GM18526 (cell line): ENCODE measurements around the gene GDF15.

Experiments used
- POLR2A ChIP-seq: IDR thresholded peaks from 3 replicates; pipeline ENCODE4 v1.6.1; 2011; ENCODE audit not compliant: insufficient read length; ENCODE audit errors: extremely low read depth

The GDF15 gene, protein sequence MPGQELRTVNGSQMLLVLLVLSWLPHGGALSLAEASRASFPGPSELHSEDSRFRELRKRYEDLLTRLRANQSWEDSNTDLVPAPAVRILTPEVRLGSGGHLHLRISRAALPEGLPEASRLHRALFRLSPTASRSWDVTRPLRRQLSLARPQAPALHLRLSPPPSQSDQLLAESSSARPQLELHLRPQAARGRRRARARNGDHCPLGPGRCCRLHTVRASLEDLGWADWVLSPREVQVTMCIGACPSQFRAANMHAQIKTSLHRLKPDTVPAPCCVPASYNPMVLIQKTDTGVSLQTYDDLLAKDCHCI

DNA sequence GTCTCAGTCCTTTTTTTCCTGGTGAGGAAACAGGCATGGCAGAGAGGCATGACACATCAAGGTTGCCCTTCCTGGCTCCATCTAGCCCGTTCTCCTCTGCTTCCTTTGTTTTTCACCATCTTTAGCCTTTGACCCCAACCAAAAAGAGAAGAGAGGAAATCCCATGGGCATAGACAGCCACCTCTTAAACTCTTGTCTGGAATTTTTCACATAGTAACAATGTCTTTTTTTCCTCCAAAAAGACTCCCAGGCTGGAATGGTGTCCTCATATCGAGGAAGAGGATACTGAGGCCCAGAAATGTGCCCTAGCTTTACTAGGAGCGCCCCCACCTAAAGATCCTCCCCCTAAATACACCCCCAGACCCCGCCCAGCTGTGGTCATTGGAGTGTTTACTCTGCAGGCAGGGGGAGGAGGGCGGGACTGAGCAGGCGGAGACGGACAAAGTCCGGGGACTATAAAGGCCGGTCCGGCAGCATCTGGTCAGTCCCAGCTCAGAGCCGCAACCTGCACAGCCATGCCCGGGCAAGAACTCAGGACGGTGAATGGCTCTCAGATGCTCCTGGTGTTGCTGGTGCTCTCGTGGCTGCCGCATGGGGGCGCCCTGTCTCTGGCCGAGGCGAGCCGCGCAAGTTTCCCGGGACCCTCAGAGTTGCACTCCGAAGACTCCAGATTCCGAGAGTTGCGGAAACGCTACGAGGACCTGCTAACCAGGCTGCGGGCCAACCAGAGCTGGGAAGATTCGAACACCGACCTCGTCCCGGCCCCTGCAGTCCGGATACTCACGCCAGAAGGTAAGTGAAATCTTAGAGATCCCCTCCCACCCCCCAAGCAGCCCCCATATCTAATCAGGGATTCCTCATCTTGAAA is at the start of gene GDF15:
GDF15 (plus strand) TSS at position 484 of the 868 bp plus-strand sequence; CDS start at position 516, 32 bp downstream.
- peak; percentile 59 for TF ChIP-seq POLR2A

DNA sequence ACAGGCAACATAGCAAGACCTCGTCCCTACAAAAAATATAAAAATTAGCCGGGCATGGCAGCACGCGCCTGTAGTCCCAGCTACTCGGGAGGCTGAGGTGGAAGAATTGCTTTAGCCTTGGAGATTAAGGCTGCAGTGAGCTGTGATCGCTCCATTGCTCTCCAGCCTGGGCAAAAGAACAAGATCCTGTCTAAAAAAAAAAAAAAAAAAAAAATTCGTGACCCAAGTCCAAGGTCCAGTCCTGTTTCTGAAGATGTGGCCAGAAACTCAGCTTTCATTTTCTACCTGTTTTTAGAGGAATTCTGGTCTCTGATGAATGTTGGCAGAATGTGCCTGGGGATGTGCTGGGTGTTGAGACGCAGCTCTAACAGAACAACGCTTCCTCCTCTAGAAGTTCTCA is 47.4 kb upstream of the GDF15 start:
- no peak for TF ChIP-seq POLR2A

DNA sequence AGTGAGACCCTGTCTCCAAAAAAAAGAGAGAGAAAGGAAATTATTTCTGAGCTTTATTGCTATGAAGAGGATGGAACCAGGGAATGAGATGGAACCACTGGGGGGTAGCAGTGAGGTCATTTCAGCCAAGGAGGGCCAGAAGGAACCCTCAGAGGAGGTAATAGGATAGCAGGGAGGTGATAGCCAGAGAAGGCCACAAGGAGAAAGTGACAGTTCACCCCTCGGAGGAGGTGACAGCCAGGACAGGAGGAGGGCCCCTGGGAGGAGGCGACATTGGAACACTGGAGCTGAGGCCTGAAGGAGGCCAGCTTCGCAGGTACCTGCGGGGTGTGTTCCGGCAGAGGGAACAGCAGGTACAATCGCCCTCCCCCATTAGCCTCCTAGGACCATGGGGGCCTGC is 46.2 kb upstream of the GDF15 start:
- no peak for TF ChIP-seq POLR2A

DNA sequence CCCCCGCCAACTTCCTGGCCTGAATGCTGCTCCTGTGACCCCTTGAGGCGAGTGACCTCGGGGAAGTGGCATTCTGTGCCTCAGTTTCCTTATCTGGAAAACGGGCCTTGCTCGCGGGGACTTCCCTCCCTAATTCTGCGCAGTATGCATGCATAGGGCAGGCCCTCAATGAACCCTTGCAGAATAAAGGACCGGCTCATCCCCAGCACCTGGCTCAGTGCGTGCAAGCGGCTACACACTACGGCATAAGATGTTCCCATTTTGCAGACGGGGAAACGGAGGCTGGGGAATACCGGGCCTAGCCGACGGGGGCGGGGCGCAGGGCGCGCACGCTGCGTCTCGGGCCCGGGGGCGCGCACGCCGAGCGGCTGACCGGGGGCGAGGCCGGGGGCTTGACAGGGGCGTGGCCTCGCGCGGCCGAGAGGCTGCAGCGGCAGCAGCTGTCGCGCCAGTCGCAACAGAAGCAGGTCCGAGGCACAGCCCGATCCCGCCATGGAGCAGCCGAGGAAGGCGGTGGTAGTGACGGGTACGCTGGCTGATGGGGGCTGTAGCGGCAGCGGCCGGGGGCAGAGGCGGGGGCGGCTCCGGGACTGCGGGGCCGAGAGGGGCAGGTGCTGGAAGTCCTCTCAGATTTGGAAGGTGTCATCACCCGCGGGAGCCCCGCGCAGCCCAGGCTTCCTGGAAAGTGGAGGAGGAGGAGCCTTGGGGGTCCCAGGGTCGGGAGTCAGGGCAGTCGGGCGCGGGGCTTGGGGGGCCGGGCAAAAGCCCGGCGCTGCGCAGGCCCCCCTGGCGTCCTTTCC is 45.6 kb upstream of the GDF15 start, which contains the start of gene PGPEP1:
PGPEP1 (plus strand) TSS at position 409 of the 800 bp plus-strand sequence; CDS start at position 493, 84 bp downstream.
- TF ChIP-seq POLR2A = peak; percentile 68

DNA sequence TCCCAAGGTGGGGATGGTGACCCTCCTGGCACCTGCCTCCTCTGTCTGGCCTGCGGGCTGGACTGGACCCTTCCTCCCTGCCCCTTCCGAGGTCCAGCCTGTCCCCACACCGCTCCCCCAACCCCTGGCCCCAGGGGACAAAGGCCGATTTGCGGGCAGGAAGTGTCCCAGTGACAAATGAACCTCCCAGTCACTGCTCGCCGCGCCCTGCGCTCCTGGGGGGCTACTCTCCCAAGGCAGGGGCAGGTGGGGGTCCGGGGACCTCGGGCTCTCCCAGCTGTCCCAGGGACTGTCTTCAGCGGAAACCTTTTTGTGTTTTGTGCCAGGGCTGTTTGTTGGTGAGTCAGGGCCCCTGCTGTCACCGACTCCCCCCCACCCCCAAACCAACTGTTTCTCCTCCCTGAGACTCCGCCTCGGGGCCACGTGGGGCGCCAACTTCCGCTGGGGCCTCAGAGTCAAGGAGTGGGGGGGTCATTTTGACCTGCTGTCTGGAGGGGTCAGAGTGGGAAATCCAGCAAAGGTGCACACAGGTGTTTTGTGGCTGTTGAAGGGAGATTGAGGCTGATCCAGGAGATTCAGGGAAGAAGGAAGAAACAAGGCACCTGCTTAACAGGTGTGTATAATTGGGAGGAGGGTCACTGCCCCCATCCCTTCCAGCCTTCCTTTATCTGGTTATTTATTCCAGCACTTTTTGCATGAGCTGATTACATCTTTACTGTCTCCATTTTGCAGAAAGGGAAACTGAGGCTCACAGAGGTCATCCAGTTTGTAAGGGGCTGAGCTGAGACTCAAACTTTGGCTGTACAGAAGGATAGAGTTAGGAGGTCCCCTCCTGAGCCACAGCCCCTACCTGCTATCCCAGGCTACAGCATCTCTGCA is 44.7 kb upstream of the GDF15 start:
- peak; percentile 38 for TF ChIP-seq POLR2A

DNA sequence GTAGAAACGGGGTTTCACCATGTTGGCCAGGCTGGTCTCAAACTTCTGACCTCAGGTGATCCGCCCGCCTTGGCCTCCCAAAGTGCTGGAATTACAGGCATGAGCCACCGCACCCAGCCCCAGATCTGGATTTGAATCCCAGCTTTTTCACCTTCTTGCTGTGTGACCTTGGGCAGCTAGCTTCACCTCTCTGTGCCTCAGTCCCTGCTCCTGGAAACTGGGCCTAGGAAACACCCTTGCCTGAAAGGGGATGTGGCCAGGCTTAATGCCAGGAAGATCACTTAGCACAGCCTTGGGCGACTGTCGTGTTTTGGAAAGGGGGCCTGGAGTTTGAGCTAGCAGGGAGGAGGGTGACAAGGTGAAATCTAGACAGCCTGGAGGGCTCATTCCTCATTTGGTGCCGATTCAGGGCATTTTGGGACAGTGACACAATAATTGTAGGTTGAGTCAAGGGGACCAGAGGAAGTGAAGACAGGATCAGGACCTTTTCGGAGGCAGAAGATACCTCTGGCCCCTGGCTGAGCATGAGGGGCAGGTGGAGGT is 43.8 kb upstream of the GDF15 start:
- no peak for TF ChIP-seq POLR2A

DNA sequence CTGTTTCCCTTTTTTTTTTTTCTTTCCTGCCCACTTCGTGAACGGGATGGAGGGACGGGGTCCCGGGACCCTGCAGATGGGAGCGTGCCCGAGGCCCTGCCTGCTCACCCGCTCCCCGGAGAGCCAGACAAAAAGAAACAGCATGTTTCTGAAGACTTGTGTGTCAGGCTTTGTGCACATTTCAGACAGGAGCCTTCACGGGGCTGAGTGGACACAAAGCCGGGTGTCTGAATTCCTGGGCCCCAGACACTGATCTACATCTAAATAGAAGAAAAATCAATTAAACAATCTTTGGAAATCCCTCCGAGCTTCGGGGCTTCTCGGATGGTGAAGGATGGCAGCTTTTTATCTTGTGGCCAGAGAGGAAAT is 41.4 kb upstream of the GDF15 start:
- no peak for TF ChIP-seq POLR2A

DNA sequence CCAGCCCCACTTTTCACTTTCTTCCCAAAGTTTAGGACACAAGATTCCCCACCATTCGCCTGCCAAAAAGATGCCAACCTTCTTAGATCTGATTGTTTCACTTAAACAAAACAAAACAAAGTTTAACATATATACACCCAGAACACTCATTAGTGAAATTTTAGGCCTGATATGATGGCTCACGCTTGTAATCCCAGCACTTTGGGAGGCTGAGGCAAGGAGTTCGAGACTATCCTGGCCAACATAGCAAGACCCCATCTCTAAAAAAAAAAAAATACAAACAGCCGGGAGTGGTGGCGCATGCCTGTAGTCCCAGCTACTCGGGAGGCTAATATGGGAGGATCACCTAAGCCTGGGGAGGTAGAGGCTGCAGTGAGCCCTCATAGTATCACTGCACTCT is 40.7 kb upstream of the GDF15 start:
- TF ChIP-seq POLR2A = no peak

DNA sequence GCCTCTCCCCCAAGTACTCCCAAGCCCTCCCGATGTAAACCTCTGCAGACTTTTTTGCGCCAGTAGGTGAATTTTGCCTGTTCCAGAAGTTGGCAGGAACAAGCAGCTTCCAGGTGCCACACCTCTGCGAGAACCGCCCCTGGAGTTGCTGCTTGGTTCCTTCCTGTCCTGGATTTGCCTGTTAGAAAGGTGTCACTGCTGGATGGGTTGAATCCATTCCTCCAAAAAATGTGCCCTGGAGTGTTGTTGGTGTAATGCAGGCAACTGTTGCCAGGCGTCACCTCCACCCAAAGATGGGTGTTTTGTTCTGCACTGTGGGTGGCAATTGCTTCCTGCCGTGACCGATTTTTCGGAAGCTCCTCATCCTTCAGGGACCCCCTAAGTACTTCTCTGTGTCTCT is 39.9 kb upstream of the GDF15 start:
- TF ChIP-seq POLR2A = no peak

DNA sequence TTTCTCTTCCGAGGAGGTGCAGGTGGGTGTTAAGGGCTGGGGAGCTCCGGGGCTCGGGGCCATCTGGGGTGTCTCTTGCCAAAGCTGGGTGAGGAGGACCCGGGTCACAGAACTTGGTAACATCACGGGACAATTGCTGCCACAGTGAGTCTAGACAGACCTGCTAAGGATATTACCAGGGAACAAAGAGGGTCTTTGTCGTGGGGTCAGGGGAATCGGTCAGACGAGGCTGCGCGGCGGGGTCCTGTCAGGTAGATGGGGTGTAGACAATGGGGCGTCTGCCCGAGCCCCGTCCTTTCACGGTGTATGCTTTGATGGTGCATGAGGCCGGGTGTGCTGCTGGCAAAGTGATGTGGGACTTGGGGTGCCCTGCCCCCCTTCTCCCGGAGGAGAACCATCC is 37.8 kb upstream of the GDF15 start:
- no peak for TF ChIP-seq POLR2A

DNA sequence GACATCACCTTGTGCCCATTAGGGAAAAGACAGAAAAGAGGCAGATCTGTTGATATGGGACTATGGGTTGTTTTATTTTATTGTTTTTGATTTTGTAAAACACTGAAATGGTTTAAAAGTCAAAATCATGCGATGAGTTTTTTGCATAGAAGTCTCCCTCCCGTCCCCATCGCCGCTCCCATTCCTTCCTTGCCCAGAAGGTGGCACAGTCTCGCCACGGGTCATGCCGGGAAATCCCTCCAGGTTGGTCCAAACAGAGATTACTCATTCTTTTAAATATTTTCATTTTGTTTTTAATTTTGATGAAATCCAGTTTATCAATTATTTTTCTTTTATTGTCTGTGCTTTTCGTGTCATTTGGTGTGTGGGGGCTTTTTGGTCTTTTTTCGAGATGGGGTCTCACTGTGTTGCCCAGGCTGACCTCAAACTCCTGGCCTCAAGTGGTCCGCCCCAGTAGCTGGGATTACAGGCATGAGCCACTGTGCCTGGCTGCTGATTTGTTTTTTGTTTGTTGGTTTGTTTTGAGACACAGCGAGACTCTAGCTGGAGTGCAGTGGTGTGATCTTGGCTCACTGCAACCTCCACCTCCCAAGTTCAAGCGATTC is 36.3 kb upstream of the GDF15 start:
- no peak for TF ChIP-seq POLR2A

DNA sequence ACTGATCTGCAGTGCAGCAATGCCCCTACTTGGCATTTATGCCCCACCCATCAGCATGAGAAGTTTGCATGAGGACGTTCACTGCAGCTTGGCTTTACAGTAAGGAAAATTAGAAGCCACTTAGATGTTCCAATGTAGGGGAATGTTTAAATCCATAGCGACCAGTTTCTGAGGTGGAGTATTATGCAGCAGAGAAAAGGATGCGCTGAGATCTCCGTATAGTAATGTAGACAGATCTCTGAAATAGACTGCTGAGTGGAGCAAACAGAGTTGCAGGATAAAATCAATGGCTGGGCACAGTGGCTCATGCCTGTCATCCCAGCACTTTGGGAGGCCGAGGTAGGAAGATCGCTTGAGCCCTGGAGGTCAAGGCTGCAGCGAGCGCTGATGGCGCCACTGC is 35.5 kb upstream of the GDF15 start:
- no peak for TF ChIP-seq POLR2A

DNA sequence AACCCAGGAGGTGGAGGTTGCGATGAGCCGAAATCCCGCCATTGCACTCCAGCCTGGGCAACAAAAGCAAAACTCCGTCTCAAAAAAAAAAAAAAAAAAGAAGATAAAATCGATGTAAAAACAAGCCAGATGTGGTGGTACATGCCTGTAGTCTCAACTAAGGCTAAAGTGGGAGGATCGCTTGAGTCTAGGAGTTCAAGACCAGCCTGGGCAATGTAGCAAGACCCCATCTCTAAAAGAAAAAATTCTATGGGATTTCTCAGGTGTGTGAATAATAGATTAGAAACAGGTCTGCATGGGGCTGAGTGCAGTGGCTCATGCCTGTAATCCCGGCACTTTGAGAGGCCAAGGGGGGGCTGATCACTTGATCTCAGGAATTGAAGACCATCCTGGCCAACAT is 34.4 kb upstream of the GDF15 start:
- TF ChIP-seq POLR2A = no peak
